ENCODE results near the gene MRTFA. TPM values are rescaled to one million over a fixed set of nuclear protein-coding genes. Genes with fewer than 3 reads are reported as not detected.

The MRTFA gene
- total RNA-seq, 1 experiment from 2014 or later = 44.7 TPM

GRCh38 chr22:40436505-40437431 lies 199.8 kb downstream of the MRTFA start:
- Histone ChIP-seq H2AFZ (no peak overlapping the region), H3K36me3 (ENCODE audit: low read depth) (no peaks in the 10 kb centered on the region), H3K79me2 (ENCODE audit: low read depth) (peaks cover 19% of the 10 kb centered on the region), H3K27ac (no peak overlapping the region), H3K4me2 (no peak overlapping the region), H3K27me3 (ENCODE audit: insufficient read depth, low read depth) (no peaks in the 10 kb centered on the region), H3K9me3 (ENCODE audit: insufficient read depth, low read depth) (no peaks in the 10 kb centered on the region), H3K9me2 (ENCODE audit: insufficient read depth) (no peaks in the 10 kb centered on the region), H3K4me3 (no peak overlapping the region), H4K20me1 (ENCODE audit: insufficient read depth) (peaks cover 3% of the 10 kb centered on the region; the same call in 1 of the 2 replicates), H3F3A (ENCODE audit: insufficient read depth, low read depth) (peaks cover 37% of the 10 kb centered on the region), H3K4me1 (replicated peaks; ENCODE audit: insufficient read depth) (peaks cover 3% of the 10 kb centered on the region; the same call in 1 of the 2 replicates)
- no TSS peak for BruUV-seq (replicated peaks)
- DNase-seq = peak; percentile 34 to 44
- intact Hi-C loops (cut with micrococcal nuclease; ENCODE audit: unreplicated experiment) = loop anchor here (1.0 to 5.0 kb wide), 4 partner anchors 61 to 461 kb away; no protein-coding TSS in a partner anchor
- CTCF ChIA-PET = interaction anchor here (0.5 to 1.2 kb wide), 13 partner anchors 51 to 1384 kb away, joined by 3 to 10 read pairs (median 4); no protein-coding TSS in a partner anchor
- TF ChIP-seq EZH2 (IDR thresholded peaks at IDR 0.05; ENCODE audit: low read depth) = no peak
- TF ChIP-seq, protein P1, sequence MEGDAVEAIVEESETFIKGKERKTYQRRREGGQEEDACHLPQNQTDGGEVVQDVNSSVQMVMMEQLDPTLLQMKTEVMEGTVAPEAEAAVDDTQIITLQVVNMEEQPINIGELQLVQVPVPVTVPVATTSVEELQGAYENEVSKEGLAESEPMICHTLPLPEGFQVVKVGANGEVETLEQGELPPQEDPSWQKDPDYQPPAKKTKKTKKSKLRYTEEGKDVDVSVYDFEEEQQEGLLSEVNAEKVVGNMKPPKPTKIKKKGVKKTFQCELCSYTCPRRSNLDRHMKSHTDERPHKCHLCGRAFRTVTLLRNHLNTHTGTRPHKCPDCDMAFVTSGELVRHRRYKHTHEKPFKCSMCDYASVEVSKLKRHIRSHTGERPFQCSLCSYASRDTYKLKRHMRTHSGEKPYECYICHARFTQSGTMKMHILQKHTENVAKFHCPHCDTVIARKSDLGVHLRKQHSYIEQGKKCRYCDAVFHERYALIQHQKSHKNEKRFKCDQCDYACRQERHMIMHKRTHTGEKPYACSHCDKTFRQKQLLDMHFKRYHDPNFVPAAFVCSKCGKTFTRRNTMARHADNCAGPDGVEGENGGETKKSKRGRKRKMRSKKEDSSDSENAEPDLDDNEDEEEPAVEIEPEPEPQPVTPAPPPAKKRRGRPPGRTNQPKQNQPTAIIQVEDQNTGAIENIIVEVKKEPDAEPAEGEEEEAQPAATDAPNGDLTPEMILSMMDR (conservative IDR thresholded peaks at IDR 0.05) = peak; percentile 94
- POLR2A ChIA-PET (ENCODE audit: unreplicated experiment) = interaction anchor here (0.5 to 1.1 kb wide), 2 partner anchors 51 to 210 kb away, joined by 3 to 10 read pairs; no protein-coding TSS in a partner anchor

GRCh38 chr22:40434745-40435144 lies 201.8 kb downstream of the MRTFA start:
- no TSS peak for BruUV-seq (replicated peaks)
- Histone ChIP-seq H3K4me2 (no peak overlapping the region), H3F3A (ENCODE audit: insufficient read depth, low read depth) (peaks cover 37% of the 10 kb centered on the region), H3K79me2 (ENCODE audit: low read depth) (peaks cover 13% of the 10 kb centered on the region; the same call in 1 of the 2 replicates), H3K4me3 (no peak overlapping the region), H3K36me3 (ENCODE audit: low read depth) (peaks cover 5% of the 10 kb centered on the region; the same call in 1 of the 2 replicates), H3K27me3 (ENCODE audit: insufficient read depth, low read depth) (no peaks in the 10 kb centered on the region), H4K20me1 (ENCODE audit: insufficient read depth) (peaks cover 3% of the 10 kb centered on the region; the same call in 1 of the 2 replicates), H3K9me2 (ENCODE audit: insufficient read depth) (no peaks in the 10 kb centered on the region), H2AFZ (no peak overlapping the region), H3K27ac (no peak overlapping the region), H3K9me3 (ENCODE audit: insufficient read depth, low read depth) (no peaks in the 10 kb centered on the region), H3K4me1 (replicated peaks; ENCODE audit: insufficient read depth) (peaks cover 3% of the 10 kb centered on the region; the same call in 1 of the 2 replicates)
- DNase-seq = no peak
- intact Hi-C loops (cut with micrococcal nuclease; ENCODE audit: unreplicated experiment) = loop anchor here (5.0 kb wide), 2 partner anchors 63 to 463 kb away; no protein-coding TSS in a partner anchor
- TF ChIP-seq, protein P1 (conservative IDR thresholded peaks at IDR 0.05) = no peak
- TF ChIP-seq EZH2 (IDR thresholded peaks at IDR 0.05; ENCODE audit: low read depth) = no peak
- ChIA-PET POLR2A (ENCODE audit: unreplicated experiment) (no interaction called here), CTCF (interaction anchor here (1.1 kb wide), 1 partner anchor 210 kb away, joined by 4 read pairs; no protein-coding TSS in a partner anchor)

GRCh38 chr22:40434106-40434505 lies 202.4 kb downstream of the MRTFA start:
- peaks cover 3% of the 10 kb centered on the region; the same call in 1 of the 2 replicates for H4K20me1 ChIP-seq (ENCODE audit: insufficient read depth)
- H3F3A ChIP-seq (ENCODE audit: insufficient read depth, low read depth) = peaks cover 35% of the 10 kb centered on the region
- peak in 1 of 2 experiments; percentile 26 for DNase-seq
- no peak overlapping the region for H2AFZ ChIP-seq
- H3K9me2 ChIP-seq (ENCODE audit: insufficient read depth) = no peaks in the 10 kb centered on the region
- peaks cover 3% of the 10 kb centered on the region; the same call in 1 of the 2 replicates for H3K4me1 ChIP-seq (replicated peaks; ENCODE audit: insufficient read depth)
- CTCF ChIA-PET = no interaction called here
- no peak overlapping the region for H3K27ac ChIP-seq
- intact Hi-C loops (cut with micrococcal nuclease; ENCODE audit: unreplicated experiment) = no loop called here
- no peak overlapping the region for H3K4me3 ChIP-seq
- peaks cover 6% of the 10 kb centered on the region; the same call in 1 of the 2 replicates for H3K36me3 ChIP-seq (ENCODE audit: low read depth)
- H3K27me3 ChIP-seq (ENCODE audit: insufficient read depth, low read depth) = no peaks in the 10 kb centered on the region
- H3K9me3 ChIP-seq (ENCODE audit: insufficient read depth, low read depth) = no peaks in the 10 kb centered on the region
- TF ChIP-seq, protein P1 (conservative IDR thresholded peaks at IDR 0.05) = no peak
- TF ChIP-seq EZH2 (IDR thresholded peaks at IDR 0.05; ENCODE audit: low read depth) = no peak
- POLR2A ChIA-PET (ENCODE audit: unreplicated experiment) = no interaction called here
- H3K4me2 ChIP-seq = no peak overlapping the region
- H3K79me2 ChIP-seq (ENCODE audit: low read depth) = peaks cover 12% of the 10 kb centered on the region; the same call in 1 of the 2 replicates
- no TSS peak for BruUV-seq (replicated peaks)

All from PC-9 (cell line).